Endothelial cell of umbilical vein (primary cell): ENCODE measurements around the gene STAT1. TPM values are rescaled to one million over a fixed set of nuclear protein-coding genes. Genes with fewer than 3 reads are reported as not detected.

ENCODE experiments used
- BruUV-seq: library from RNA; stranded (reverse); fragments of 400-500 nt; replicated peaks from 2 replicates; lab custom pipeline; 2021; lab: Mats Ljungman, UMichigan
- CTCF ChIA-PET: fragments of 300-600, 350-600 bp; sonication (Branson Sonifier 250); formaldehyde crosslinking; loops from one replicate; lab custom pipeline; 2021; ENCODE audit warnings: antibody characterized with exemption, inconsistent platforms; lab: Charles Lee
- POLR2A ChIA-PET: fragments of 300-600, 350-600 bp; sonication (Branson Sonifier 250); formaldehyde crosslinking; loops from one replicate; lab custom pipeline; 2021; ENCODE audit warnings: antibody characterized with exemption, inconsistent platforms; lab: Charles Lee
- DNase-seq: peaks from one replicate; pipeline ENCODE4 v3.0.0-alpha.2; 2011; ENCODE audit warnings: low read depth, low spot score
- FAIRE-seq: peaks from 2 replicates; lab custom pipeline; 2011; peaks lifted over from hg19 to GRCh38; lab: Jason Lieb, UNC
- H2AFZ ChIP-seq: 2 replicates; pipeline ENCODE4 v1.6.0; 2012; ENCODE audit warnings: low read depth, low read length, control low read depth, inconsistent platforms
- H3K27ac ChIP-seq: 2 replicates; pipeline ENCODE4 v1.5.1; 2011; ENCODE audit warnings: low read depth, mild to moderate bottlenecking, control low read depth, low read length, moderate library complexity; ENCODE audit not compliant: insufficient read depth
- H3K27me3 ChIP-seq, 2 experiments: 2 replicates each; pipeline versions ENCODE4 v1.6.0 to v1.6.1; 2011; ENCODE audit warnings: low read length in 2 of 2, mixed read lengths in 1 of 2; ENCODE audit not compliant: control insufficient read depth in 2 of 2, insufficient read depth in 2 of 2
- H3K36me3 ChIP-seq, 2 experiments: 2 replicates in 1 of 2; 3 replicates in 1 of 2; pipeline ENCODE4 v1.5.1; 2011; ENCODE audit warnings: low read length in 2 of 2, mild to moderate bottlenecking in 1 of 2, moderate library complexity in 1 of 2; ENCODE audit not compliant: control insufficient read depth in 2 of 2, insufficient read depth in 2 of 2; ENCODE audit errors: extremely low read depth in 1 of 2
- H3K4me1 ChIP-seq: 3 replicates; pipeline ENCODE4 v1.5.1; 2011; ENCODE audit warnings: mild to moderate bottlenecking, low read length; ENCODE audit not compliant: control insufficient read depth, insufficient read depth; ENCODE audit errors: extremely low read depth
- H3K4me2 ChIP-seq: 2 replicates; pipeline ENCODE4 v1.6.1; 2011; ENCODE audit warnings: low read length, control low read depth, mixed read lengths; ENCODE audit not compliant: insufficient read depth
- H3K4me3 ChIP-seq, 3 experiments: fragments of 200-600 bp in 1 of 3; sonication (generic), shearing (Covaris generic) in 1 of 3; replicated peaks in 1 of 3; 2 replicates each; pipeline ENCODE4 v1.5.1; 2011 to 2016; ENCODE audit warnings: control low read depth in 3 of 3, low read length in 3 of 3, mild to moderate bottlenecking in 2 of 3, inconsistent platforms in 1 of 3, low read depth in 1 of 3, moderate library complexity in 1 of 3; ENCODE audit not compliant: insufficient read depth in 1 of 3
- H3K79me2 ChIP-seq: 2 replicates; pipeline ENCODE4 v1.6.0; 2012; ENCODE audit warnings: low read length, inconsistent platforms; ENCODE audit not compliant: control insufficient read depth, insufficient read depth
- H3K9ac ChIP-seq: replicated peaks from 2 replicates; pipeline ENCODE3; 2011; ENCODE audit warnings: low read length, control low read depth; ENCODE audit not compliant: insufficient read depth; ENCODE audit errors: extremely low read depth
- H3K9me1 ChIP-seq: replicated peaks from 3 replicates; pipeline ENCODE4 v1.6.0; 2011; ENCODE audit warnings: mild to moderate bottlenecking, low read length; ENCODE audit not compliant: control insufficient read depth, insufficient read depth; ENCODE audit errors: extremely low read depth
- H3K9me3 ChIP-seq: replicated peaks from 2 replicates; pipeline ENCODE4 v1.5.1; 2012; ENCODE audit warnings: low read length, inconsistent platforms; ENCODE audit not compliant: control insufficient read depth, insufficient read depth
- H4K20me1 ChIP-seq: replicated peaks from 2 replicates; pipeline ENCODE3; 2011; ENCODE audit warnings: mild to moderate bottlenecking, low read length; ENCODE audit not compliant: control insufficient read depth, insufficient read depth; ENCODE audit errors: extremely low read depth
- CTCF ChIP-seq, 2 donors: IDR thresholded peaks; 1 replicate in 1 of 2; 2 replicates in 1 of 2; pipeline ENCODE4 v1.5.1; 2011; ENCODE audit warnings: low read length in 2 of 2, mild to moderate bottlenecking in 2 of 2, moderate library complexity in 2 of 2, control low read depth in 1 of 2, inconsistent platforms in 1 of 2, low read depth in 1 of 2; ENCODE audit not compliant: insufficient read depth in 1 of 2; ENCODE audit errors: extremely low read depth in 1 of 2
- EZH2 ChIP-seq: IDR thresholded peaks from 2 replicates; pipeline ENCODE4 v1.6.1; 2012; ENCODE audit warnings: borderline replicate concordance, low read depth, mild to moderate bottlenecking, moderate library complexity, low read length, inconsistent platforms; ENCODE audit not compliant: severe bottlenecking
- FOS ChIP-seq: IDR thresholded peaks from 2 replicates; pipeline ENCODE4 v1.6.1; 2011; ENCODE audit warnings: mild to moderate bottlenecking, low read length, moderate library complexity, borderline replicate concordance; ENCODE audit not compliant: insufficient read depth
- GATA2 ChIP-seq: IDR thresholded peaks from 2 replicates; pipeline ENCODE4 v1.7.0; 2011; ENCODE audit warnings: low read depth, mild to moderate bottlenecking, moderate library complexity, mixed read lengths, low read length; ENCODE audit not compliant: insufficient read length, insufficient read depth
- JUN ChIP-seq: IDR thresholded peaks from 2 replicates; pipeline ENCODE4 v1.6.1; 2011; ENCODE audit warnings: borderline replicate concordance, low read depth; ENCODE audit not compliant: insufficient read length, insufficient read depth
- MAX ChIP-seq: IDR thresholded peaks from 2 replicates; pipeline ENCODE4 v1.6.1; 2011; ENCODE audit not compliant: insufficient read depth, insufficient read length
- MYC ChIP-seq: IDR thresholded peaks from one replicate; pipeline ENCODE4 v1.6.1; 2011; ENCODE audit warnings: mild to moderate bottlenecking, low read depth, low read length
- POLR2A ChIP-seq: IDR thresholded peaks from 2 replicates; pipeline ENCODE4 v1.6.1; 2012; ENCODE audit warnings: low read depth, mild to moderate bottlenecking, control low read depth, low read length
- POLR2AphosphoS5 ChIP-seq: IDR thresholded peaks from 2 replicates; pipeline ENCODE4 v1.6.1; 2012; ENCODE audit warnings: low read depth, mild to moderate bottlenecking, control low read depth, low read length, moderate library complexity; ENCODE audit not compliant: insufficient read depth
- dilution Hi-C: fragments of 300-500 bp; cut with MboI; formaldehyde crosslinking; loops from one replicate; pipeline ENCODE4 v1.15.0; 2019; ENCODE audit warnings: low sequenced_read_pairs; ENCODE audit not compliant: extremely low pct_ligation_motif_present
- intact Hi-C: fragments of 100-400 bp; cut with micrococcal nuclease; formaldehyde crosslinking; loops from one replicate; pipeline ENCODE4 v1.10.0; 2022
- polyA plus RNA-seq, 4 experiments: library from polyadenylated mRNA; depleted of rRNA in 3 of 4; stranded (reverse) in 3 of 4; unstranded in 1 of 4; fragments of >200 nt; gene quantifications; 2 replicates each; pipeline versions ENCODE4 v1.2.1 to v1.2.3, GENCODE V29; 2011 to 2012; ENCODE audit warnings: missing spikeins in 1 of 4
- total RNA-seq: library from RNA; stranded (reverse); gene quantifications from 2 replicates; pipeline ENCODE4 v1.2.3, GENCODE V29; 2021

The STAT1 gene
- total and polyA plus RNA-seq, 2 donors (not counting 3 experiments of a cell fraction or from before 2014, with no cell fraction given) = 64.2 to 67.6 TPM

GRCh38 chr2:190988910-190989309, 25.1 kb downstream of the STAT1 start:
- Histone ChIP-seq H3K27me3 (no peaks in the 10 kb centered on the region), H3K27ac (no peak overlapping the region), H3K4me3 (no peak overlapping the region), H3K4me1 (peaks cover 15% of the 10 kb centered on the region), H2AFZ (no peak overlapping the region), H3K36me3 (peaks cover 13 to 59% of the 10 kb centered on the region in 2 experiments), H3K9me3 (no peaks in the 10 kb centered on the region), H3K9me1 (no peaks in the 10 kb centered on the region), H4K20me1 (no peaks in the 10 kb centered on the region), H3K79me2 (no peaks in the 10 kb centered on the region), H3K9ac (no peak overlapping the region), H3K4me2 (no peak overlapping the region)
- FAIRE-seq = no peak
- dilution Hi-C loops = no loop called here
- CTCF ChIA-PET = no interaction called here
- TF ChIP-seq MAX = no peak
- no peak for TF ChIP-seq CTCF (IDR thresholded peaks at IDR 0.05; ENCODE audit: extremely low read depth in 1 of 2, insufficient read depth in 1 of 2, low read depth in 1 of 2, low read length in 2 of 2)
- no peak for TF ChIP-seq JUN
- TF ChIP-seq GATA2 = no peak
- no peak for TF ChIP-seq EZH2
- TF ChIP-seq POLR2AphosphoS5 = no peak
- TF ChIP-seq POLR2A = no peak
- TF ChIP-seq FOS = no peak
- no peak for TF ChIP-seq MYC
- POLR2A ChIA-PET = no interaction called here
- intact Hi-C loops = no loop called here
- no TSS peak for BruUV-seq
- DNase-seq = no peak
